IMR-90 (cell line): Measurements from ENCODE around the gene SLC18B1.

Experiments
- BHLHE40 ChIP-seq: fragments of 150-350 bp; IDR thresholded peaks from 2 replicates; pipeline ENCODE4 v1.6.1; 2016; ENCODE audit warnings: mild to moderate bottlenecking, low read depth, low read length
- CTCF ChIP-seq: conservative IDR thresholded peaks from 2 replicates; pipeline ENCODE4 v1.5.1; 2012; ENCODE audit warnings: mild to moderate bottlenecking, low read depth, low read length, improper control_type of control experiment
- MAZ ChIP-seq: IDR thresholded peaks from 2 replicates; pipeline ENCODE4 v1.6.1; 2012; ENCODE audit warnings: low read depth, mild to moderate bottlenecking, low read length, improper control_type of control experiment, moderate library complexity, borderline replicate concordance
- MXI1 ChIP-seq: IDR thresholded peaks from 2 replicates; pipeline ENCODE4 v1.6.1; 2012; ENCODE audit warnings: low read depth, mild to moderate bottlenecking, low read length, moderate library complexity, borderline replicate concordance
- POLR2A ChIP-seq: IDR thresholded peaks from 2 replicates; pipeline ENCODE4 v1.6.1; 2012; ENCODE audit warnings: mild to moderate bottlenecking, low read depth, low read length
- RAD21 ChIP-seq: IDR thresholded peaks from 2 replicates; pipeline ENCODE4 v1.6.1; 2012; ENCODE audit warnings: low read length, improper control_type of control experiment
- RCOR1 ChIP-seq: IDR thresholded peaks from 2 replicates; pipeline ENCODE4 v1.6.1; 2012; ENCODE audit warnings: mild to moderate bottlenecking, low read length, improper control_type of control experiment; ENCODE audit not compliant: insufficient replicate concordance
- SMC3 ChIP-seq: fragments of 150-350 bp; IDR thresholded peaks from 2 replicates; pipeline ENCODE4 v1.6.1; 2016; ENCODE audit warnings: low read depth, mild to moderate bottlenecking, antibody characterized with exemption, low read length, moderate library complexity
- USF2 ChIP-seq: fragments of 150-350 bp; IDR thresholded peaks from 2 replicates; pipeline ENCODE4 v1.6.1; 2017; ENCODE audit warnings: mild to moderate bottlenecking, antibody characterized with exemption, low read length, low read depth

- TF ChIP-seq CTCF: no peak
- no peak for TF ChIP-seq POLR2A
- TF ChIP-seq MXI1: no peak
- no peak for TF ChIP-seq BHLHE40
- no peak for TF ChIP-seq SMC3
- no peak for TF ChIP-seq MAZ
- TF ChIP-seq RAD21: no peak
- TF ChIP-seq USF2: no peak
- TF ChIP-seq RCOR1: no peak
Measured at GRCh38 chr6:132792510-132792909, 5.9 kb downstream of the SLC18B1 start.
